HEK293T (cell line): ENCODE data around the gene MEI4.

Experiments used
- ARNT ChIP-seq: fragments of 450-650 bp; IDR thresholded peaks from 2 replicates; pipeline ENCODE4 v1.6.1; 2017; ENCODE audit warnings: mild to moderate bottlenecking
- BHLHE40 ChIP-seq: fragments of 450-650 bp; IDR thresholded peaks from 2 replicates; pipeline ENCODE4 v1.6.1; 2016; ENCODE audit warnings: mild to moderate bottlenecking, moderate library complexity, borderline replicate concordance
- ELF4 ChIP-seq: fragments of 450-650 bp; IDR thresholded peaks from 2 replicates; pipeline ENCODE4 v1.6.1; 2017; ENCODE audit warnings: antibody characterized with exemption
- FOXA1 ChIP-seq: fragments of 450-650 bp; IDR thresholded peaks from 2 replicates; pipeline ENCODE4 v1.6.1; 2016; ENCODE audit warnings: mild to moderate bottlenecking
- FOXM1 ChIP-seq: fragments of 450-650 bp; IDR thresholded peaks from 2 replicates; pipeline ENCODE4 v1.6.1; 2017; ENCODE audit warnings: mild to moderate bottlenecking, borderline replicate concordance
- HDGF ChIP-seq: fragments of 450-650 bp; IDR thresholded peaks from 2 replicates; pipeline ENCODE4 v1.6.1; 2017; ENCODE audit warnings: antibody characterized with exemption, borderline replicate concordance
- L3MBTL2 ChIP-seq: fragments of 450-650 bp; conservative IDR thresholded peaks from 2 replicates; pipeline ENCODE4 v1.6.1; 2016; ENCODE audit warnings: mild to moderate bottlenecking
- NFRKB ChIP-seq: fragments of 450-650 bp; IDR thresholded peaks from 2 replicates; pipeline ENCODE4 v1.6.1; 2016; ENCODE audit warnings: mild to moderate bottlenecking, moderate library complexity
- SP1 ChIP-seq: fragments of 450-650 bp; IDR thresholded peaks from 2 replicates; pipeline ENCODE4 v1.6.1; 2017
- SUZ12 ChIP-seq: fragments of 450-650 bp; IDR thresholded peaks from 2 replicates; pipeline ENCODE4 v1.6.1; 2016; ENCODE audit warnings: mild to moderate bottlenecking
- ZNF384 ChIP-seq: fragments of 450-650 bp; IDR thresholded peaks from 2 replicates; pipeline ENCODE4 v1.6.1; 2016
- TF ChIP-seq, protein P1 (sequence below): fragments of 450-650 bp; IDR thresholded peaks from 2 replicates; pipeline ENCODE4 v1.6.1; 2016

DNA sequence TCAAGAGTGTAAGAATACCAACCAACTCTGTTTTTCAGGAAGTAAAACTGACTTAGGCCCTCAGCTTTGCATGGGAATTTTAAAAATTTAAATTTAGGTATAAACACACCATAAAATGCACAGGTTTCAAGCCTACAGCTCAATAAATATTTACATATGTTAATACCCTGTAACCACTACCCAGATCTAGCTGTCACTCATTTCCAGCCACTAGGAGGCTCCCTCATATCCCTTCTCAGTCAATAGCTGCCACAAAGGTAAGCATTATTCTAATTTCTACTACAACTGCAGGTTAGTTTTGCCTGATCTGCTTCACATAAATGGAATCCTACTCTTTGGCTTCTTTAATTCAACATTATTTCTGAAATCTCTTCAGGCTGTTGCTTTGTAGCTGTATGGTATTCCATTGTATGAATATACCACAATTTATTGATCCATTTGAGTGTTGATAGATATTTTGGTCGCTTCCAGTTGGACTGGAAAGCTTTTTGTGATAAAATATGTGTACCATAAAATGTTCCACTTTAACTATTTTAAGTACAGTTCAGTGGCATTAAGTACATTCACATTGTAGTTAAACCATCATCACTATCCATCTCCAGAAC, 32.5 kb upstream of the MEI4 start:
- TF ChIP-seq BHLHE40 (no peak), ZNF384 (no peak), SP1 (no peak), ELF4 (no peak), NFRKB (no peak), HDGF (no peak), FOXM1 (no peak), L3MBTL2 (no peak), FOXA1 (no peak), ARNT (no peak), SUZ12 (no peak)
- TF ChIP-seq, protein P1, sequence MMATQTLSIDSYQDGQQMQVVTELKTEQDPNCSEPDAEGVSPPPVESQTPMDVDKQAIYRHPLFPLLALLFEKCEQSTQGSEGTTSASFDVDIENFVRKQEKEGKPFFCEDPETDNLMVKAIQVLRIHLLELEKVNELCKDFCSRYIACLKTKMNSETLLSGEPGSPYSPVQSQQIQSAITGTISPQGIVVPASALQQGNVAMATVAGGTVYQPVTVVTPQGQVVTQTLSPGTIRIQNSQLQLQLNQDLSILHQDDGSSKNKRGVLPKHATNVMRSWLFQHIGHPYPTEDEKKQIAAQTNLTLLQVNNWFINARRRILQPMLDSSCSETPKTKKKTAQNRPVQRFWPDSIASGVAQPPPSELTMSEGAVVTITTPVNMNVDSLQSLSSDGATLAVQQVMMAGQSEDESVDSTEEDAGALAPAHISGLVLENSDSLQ = peak; percentile 67
